DMS114 treated with DMSO at 0.1 percent for 48 hours (cell line): Measurements from ENCODE around the gene CHST14.

Experiments
- DNase-seq: peaks from one replicate; lab custom pipeline; 2025; ENCODE audit not compliant: unreplicated experiment; lab: John Stamatoyannopoulos, UW

Gene CHST14

DNA sequence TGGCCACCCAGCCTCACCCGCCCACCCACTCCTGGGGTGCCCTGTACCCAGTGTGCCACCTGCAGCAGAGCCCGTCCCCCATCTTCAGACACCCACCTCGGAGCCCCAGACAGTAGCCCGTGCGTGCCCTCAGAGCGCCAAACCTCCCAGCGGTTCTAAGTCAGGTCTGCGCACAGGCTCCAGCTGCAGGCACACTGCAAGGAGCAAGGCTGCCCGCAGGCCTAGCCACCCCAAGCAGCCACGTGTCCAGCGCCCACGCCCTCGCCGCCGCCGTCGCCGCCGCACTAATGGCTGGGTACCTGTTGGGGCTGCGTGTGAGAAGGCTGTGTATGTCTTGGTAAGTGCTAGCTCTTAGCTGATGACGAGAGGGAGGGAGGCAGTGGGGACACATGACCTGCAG is 8.8 kb upstream of the CHST14 start:
- no peak for DNase-seq

DNA sequence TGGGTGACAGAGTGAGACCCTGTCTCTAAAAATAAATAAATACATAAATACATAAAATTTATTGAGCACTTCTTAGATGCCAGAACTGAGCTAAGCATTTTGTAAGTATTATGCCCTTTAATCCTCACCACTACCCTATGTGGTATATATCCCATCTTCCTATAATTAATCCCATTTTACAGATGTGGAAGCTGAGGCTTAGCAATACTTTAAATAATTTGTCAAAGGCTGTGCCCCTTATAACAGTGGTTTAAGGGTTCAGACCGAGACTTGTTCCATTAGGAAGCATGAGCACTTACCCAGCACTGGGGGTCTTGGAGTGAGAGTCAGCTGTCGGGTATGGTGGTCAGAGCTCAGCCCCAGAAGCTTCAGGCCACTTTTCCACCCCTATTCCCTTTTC is 7.5 kb upstream of the CHST14 start:
- no peak for DNase-seq

DNA sequence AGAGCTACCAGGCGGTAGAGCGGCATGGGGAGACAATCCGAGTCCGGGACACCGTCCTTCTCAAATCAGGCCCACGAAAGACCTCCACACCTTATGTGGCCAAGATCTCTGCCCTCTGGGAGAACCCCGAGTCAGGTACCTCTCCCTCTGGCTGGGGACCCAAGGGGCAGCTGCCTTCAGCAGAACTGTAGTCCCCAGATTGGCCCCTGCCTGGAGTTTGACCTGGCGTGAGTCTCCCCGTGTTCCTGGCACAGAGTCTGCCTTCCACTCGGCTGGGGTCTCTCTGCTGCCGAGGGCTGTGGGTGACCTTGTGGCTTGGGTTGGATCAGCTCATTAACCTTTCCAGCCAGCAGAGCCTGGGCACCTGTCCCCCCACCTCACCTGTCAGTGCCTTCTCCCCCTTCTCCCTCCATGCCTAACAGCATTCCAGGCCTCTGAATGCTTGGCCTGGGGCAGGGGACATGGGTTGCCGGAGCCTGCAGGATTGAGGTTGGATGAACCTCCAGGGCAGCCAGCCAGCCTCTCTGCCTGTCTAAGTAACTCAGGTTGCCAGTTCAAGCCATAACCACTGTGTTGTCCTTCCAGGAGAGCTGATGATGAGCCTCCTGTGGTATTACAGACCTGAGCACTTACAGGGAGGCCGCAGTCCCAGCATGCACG is 6.8 kb upstream of the CHST14 start:
- DNase-seq: no peak

DNA sequence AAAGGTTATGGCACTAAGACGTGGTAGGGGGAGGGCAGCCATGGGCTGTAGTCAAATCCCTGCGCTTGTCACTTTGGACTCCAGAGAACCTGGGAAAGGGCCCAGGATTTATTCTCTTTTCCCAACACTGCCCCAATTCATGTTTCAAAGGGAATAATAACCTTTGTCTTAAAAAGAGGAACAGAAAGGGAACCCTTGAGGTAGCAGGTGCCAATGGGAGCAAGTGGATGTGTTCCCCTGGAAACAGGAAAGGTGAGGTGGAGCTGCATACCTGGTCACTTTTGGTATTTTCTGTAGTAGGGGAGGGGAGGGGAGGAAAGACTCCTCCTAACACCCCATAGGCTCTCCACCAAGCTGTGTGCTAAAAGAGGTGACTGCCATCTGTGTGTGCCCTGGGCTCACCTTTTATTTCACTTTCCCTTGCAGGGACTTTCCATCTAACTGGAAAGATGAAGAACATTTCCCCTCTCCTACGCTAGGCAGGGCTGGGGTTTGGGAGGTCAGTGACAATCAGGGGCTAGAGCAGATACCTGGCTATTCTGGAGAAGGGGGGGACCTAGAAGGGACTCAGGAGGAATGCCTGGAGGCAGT is 6.1 kb upstream of the CHST14 start:
- no peak for DNase-seq

DNA sequence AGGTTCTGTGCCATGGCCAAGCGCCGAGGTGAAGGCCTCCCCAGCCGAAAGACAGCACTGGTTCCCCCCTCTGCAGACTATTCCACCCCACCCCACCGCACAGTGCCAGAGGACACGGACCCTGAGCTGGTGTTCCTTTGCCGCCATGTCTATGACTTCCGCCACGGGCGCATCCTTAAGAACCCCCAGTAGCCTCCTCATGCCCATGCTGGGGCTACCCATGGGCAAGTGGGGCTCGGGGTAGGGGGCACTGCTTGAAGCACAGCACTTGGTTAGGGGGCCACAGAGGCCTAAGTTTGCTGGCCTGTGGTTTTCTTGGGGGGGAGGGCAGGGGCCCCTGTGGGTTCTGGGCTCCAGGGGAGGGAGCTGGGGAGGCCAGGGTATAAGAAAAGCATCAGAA is 4.8 kb upstream of the CHST14 start:
- no peak for DNase-seq

DNA sequence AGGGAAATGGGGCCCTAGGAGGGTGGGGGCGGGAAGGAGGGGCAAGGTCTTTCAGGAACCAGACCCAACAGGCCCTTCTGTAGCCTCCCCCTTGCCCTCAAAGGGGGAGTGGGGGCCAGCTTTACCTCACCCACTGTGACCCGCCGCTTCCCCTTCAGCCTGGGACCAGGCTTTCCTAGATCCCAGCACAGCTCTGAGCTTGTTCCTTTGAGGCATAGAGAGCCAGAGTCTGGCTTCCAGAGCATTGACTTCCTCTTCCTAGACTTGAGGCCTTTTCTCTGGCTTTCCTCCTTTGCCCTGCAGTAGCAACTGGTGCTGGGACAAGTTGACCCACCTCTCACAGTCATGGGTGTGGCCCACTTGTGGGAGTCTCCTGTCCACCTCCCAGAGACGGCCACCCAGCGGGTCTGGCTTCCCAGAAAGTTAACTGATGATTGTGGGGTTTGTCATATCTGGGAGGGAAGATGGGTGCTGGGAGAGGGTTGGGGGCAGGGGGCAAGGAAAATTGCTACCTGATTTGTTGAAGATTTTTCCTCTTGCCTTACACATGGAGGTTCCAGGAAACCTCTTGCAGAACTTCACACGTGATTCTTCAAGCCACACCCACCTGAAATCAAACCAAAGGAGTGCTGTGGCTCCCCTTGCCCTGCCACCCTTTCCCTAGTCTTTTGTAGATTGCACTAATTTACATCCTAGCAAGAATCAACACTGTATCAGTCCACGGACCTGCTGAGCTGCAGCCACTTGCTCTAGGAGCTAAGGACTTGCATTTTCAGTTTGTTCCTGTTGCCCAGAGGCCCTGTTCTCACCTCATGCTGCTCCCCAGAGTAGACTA is 4.1 kb upstream of the CHST14 start:
- DNase-seq: no peak

DNA sequence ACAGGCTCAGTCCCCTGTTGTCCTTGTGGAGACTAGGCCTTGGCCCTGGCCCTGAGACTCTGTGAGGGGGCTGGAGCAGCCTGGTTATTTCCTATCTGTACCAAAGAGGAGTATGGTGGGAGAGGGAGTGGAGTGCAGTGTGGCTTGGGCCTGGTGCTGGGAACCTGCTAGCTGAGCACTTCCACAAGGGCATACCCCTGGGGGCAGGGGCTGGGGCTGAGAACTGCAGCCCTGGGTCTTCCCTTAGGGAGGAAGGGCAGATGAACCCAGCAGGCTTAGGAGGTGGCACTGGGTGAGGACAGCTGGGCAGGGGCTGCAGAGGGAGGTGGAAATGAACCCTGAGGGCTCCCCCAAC is 3.5 kb upstream of the CHST14 start:
- no peak for DNase-seq

DNA sequence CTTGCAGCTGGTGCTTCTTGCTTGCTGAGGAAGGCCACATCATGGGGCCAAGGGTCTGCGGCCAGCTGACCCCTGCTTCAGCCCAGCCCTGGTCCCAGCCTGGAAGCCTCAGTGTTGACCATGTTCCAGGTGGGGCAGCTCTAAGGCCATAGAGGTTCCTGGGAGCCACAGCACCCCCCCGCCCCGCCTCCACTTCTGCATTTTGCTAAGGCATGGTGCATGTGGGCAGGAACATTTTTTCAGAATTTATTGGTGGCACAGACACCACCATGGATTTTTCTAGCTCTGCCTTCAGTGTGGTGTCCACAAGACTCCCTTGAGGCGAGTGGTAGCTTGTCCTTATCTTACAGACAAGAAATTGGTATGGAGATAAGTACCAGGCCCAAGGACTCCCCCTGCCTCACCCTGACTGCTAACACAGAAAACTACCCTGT is 1.9 kb upstream of the CHST14 start:
- DNase-seq: no peak

DNA sequence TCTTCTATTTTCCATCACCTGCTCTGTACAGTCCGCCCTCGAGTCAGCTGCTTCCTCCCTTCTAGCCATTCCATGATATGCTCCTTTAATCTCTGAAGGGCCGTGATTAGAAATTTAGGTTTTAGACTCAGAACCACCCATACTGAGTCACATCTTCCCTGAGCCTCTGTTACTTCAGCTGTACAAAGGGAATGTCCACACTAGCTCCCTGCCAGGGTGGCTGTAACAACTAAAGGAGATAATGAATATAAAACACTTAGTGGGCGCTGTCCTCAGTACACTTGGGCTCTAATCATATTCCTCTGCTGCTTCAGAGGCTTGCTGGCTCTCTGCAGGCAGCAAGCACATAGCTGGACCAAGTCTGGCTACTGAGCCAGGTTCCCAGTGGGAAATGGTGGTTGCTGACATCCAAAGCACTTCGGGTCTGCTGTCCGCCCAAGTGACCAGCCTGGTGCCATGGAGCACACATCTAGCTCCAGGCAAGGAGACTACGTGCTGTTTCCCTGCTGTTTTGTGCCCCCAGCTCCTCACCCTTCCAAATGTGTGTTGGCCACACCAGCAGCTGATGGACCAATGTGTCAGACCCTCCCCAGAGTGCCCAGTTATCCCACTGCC is 901 bp upstream of the CHST14 start:
- no peak for DNase-seq

DNA sequence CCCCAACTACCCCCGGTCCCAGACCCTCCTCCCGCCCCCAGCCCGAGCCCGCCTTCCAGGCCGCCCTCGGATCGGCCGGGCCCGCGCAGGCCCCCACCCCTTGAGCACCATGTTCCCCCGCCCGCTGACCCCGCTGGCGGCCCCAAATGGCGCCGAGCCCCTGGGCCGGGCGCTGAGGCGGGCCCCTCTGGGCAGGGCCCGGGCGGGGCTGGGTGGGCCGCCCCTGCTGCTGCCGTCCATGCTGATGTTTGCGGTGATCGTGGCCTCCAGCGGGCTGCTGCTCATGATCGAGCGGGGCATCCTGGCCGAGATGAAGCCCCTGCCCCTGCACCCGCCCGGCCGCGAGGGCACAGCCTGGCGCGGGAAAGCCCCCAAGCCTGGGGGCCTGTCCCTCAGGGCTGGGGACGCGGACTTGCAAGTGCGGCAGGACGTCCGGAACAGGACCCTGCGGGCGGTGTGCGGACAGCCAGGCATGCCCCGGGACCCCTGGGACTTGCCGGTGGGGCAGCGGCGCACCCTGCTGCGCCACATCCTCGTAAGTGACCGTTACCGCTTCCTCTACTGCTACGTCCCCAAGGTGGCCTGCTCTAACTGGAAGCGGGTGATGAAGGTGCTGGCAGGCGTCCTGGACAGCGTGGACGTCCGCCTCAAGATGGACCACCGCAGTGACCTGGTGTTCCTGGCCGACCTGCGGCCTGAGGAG is 472 bp downstream of the CHST14 start:
- no peak for DNase-seq

DNA sequence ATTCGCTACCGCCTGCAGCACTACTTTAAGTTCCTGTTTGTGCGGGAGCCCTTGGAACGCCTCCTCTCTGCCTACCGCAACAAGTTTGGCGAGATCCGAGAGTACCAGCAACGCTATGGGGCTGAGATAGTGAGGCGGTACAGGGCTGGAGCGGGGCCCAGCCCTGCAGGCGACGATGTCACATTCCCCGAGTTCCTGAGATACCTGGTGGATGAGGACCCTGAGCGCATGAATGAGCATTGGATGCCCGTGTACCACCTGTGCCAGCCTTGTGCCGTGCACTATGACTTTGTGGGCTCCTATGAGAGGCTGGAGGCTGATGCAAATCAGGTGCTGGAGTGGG is 995 bp downstream of the CHST14 start:
- DNase-seq: no peak

DNA sequence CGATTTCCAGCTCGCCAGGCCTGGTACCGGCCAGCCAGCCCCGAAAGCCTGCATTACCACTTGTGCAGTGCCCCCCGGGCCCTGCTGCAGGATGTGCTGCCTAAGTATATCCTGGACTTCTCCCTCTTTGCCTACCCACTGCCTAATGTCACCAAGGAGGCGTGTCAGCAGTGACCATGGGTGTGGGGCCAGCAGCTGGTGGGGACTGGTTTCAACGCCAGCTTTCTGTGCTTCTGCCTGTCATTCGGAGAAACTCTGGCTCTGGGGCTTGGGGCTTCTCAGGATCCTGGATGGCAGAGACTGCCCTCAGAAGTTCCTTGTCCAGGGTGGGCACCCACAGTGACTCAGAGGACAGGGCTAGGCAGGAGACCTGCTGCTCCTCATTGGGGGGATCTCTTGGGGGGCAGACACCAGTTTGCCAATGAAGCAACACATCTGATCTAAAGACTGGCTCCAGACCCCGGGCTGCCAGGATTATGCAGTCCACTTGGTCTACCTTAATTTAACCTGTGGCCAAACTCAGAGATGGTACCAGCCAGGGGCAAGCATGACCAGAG is 1.5 kb downstream of the CHST14 start:
- DNase-seq: no peak

DNA sequence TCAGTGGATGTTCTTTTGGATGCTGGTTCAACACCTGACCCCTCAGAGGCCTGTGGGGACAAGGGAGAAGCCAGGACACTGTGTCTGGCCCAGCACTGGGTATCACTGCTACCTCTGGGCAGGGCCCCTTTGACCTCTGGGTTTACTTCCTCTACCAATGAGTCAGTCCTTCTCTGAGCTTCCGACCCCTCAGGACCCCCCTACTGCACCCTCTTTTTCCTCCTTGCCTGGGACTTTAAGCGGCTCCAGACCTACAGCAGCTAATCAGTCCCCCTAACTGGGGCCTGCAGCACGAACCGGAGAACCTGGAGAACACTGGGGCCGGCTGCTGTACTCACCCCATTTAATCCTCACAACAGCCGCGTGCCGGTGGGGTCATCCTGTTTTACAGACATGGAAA is 3.8 kb downstream of the CHST14 start:
- DNase-seq: no peak

DNA sequence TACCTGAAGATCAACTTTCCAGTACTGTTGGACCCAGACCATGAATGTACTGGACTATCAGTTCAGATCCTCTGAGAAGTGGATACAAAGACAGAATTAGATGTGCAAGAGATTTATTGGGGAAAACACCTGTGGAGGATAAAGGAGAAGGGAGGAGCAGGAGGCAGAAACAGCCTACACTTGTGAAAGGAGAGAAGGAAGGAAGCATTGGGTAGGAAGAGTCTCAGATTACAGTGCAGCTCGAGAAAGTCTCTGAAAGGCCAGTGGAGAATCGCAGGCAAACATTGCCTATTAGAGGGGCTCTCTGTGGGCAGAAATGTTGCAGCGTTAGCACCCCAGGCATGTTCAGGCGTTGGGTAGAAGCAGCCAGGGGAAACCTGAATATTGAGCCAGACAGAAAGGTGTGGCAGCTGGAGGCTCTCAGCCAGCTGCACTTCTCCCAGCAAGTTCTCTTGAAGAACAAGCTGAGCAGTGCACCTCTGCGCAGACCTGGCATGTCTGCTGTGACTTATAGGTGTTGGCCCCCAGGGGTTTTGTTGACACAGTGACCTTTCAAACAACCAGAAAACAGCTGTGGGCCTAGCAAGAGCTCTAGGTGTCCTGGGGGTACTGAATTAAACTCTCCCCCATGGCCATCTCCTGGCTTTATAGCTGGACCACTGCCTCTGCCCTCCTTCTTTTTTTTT is 7.0 kb downstream of the CHST14 start:
- no peak for DNase-seq

DNA sequence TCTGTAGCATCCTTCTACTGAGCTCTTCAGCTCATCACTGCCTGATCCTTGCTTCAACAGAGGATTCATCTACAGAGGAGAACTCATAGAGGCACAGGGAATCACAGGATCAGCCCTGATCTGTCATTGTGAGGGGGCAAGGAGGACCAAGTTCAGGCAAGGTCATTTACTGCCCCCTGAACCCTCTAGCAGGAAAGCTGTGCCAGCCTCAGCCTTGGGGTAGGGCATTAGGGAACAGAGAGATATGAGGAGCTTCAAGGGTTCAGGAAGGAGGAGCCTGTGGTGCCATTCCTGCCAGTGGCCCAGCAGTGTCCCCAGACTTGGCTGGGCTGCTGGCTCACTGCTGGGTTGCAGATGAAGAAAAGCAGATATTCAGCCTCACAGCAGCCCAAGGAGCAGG is 8.2 kb downstream of the CHST14 start:
- no peak for DNase-seq

DNA sequence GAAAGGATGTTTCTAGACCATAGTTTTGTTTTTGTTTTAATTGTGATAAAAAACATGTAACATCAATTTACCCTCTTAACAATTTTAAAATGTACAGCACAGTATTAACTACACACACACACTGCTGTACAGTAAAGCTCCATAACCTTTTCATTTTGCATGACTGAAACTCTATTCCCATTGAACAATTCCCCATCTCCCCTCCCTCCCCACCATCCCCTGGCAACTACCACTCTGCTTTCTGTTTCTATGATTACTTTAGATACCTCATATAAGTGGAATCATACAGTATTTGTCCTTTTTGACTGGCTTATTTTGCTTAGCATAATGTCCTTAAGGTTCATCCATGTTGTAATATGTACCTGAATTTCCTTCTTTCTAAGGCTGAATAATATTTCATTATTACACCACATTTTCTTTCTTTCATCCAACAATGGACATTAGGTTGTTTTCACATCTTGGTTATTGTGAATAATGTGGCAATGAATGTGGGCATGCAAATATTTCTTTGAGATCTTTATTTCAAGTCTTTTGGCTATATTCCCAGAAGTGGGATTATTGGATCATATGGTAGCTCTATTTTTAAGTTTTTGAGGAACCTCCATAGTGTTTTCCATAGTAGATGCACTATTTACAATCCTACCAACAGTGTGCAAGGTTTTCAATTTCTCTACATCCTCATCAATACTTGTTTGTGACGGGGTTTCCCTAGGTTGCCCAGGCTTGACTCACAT is 10.7 kb downstream of the CHST14 start:
- no peak for DNase-seq

DNA sequence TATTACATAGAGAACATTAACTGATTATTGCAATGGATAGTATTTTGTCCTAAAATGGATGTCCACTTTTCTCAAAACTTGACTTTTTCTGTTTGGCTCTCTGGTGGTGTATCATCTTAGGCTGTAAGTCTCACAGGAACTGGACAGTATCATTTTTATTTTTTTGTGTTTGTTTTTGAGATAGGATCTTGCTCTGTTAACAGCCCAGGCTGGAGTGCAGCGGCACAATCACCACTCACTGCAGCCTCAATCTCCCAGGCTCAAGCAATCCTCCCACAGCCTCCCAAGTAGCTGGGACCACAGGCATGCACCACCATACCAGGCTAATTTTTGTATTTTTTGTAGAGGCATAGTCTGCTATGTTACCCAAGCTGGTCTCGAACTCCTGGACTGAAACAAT is 13.1 kb downstream of the CHST14 start:
- DNase-seq: no peak

DNA sequence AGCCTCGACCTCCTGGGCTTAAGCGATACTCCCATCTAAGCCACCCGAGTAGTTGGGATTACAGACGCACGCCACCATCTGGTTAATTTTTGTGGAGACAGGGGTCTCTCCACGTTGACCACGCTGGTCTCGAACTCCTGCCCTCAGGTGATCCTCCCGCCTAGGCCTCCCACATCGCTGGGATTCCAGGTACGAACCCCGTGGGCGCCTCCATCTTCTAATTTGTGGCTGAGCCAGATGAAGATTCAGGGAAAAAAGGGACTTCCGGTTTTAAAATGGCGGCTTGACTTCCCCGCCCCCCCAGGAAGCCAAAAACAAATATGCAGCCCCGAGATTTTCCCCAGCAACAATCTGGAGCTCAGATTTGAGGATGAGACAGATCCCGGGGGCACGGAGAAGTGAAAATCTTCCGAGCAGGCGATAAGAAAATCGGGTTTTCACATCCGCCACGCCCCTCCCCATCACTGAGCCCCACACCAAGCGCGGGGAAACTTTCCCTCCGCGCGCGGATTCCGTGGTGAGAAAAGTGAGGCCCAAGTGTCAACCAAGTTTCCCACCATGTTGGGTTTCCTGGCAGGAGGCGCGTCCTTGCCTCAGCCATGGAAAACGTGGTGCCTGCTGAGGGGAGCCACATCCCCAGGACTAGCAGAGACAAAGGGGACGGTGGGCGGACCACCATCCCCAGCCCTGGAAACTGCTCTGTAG is 15.4 kb downstream of the CHST14 start:
- no peak for DNase-seq
